Gastrocnemius medialis (tissue), 4 donors: ENCODE results near the gene MAP3K7CL.

Experiments used
- CTCF ChIP-seq, 5 experiments: fragments of 450-650 bp in 3 of 5; fragments of 200-600 bp in 2 of 5; sonication (generic) in 2 of 5; IDR thresholded peaks in 4 of 5; conservative IDR thresholded peaks in 1 of 5; 1 replicate in 4 of 5; 2 replicates in 1 of 5; pipeline ENCODE4 v1.5.1; 2016 to 2019; ENCODE audit warnings: antibody characterized with exemption in 5 of 5, mild to moderate bottlenecking in 3 of 5, moderate library complexity in 3 of 5
- POLR2A ChIP-seq, 2 donors: fragments of 450-650 bp; IDR thresholded peaks; one replicate each; pipeline ENCODE4 v1.6.1; 2017; ENCODE audit warnings: antibody characterized with exemption in 2 of 2, mild to moderate bottlenecking in 2 of 2, moderate library complexity in 2 of 2

DNA sequence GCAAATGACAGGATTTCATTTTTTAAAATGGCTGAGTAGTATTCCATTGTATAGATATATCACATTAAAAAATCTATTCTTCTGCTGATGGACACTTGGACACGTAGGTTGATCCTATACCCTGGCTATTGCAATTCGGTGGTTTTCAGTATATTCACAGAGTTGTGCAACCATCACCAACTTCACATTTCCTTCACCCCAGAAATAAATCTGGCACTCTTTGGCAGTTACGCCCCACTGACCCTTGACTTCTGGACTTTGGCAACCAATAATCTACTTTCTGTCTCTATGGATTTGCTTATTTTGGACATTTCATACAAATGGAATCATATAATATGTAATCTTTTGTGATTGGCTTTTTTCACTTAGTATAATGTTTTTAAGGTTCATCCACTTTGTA, 35.9 kb downstream of the MAP3K7CL start:
- no peak for TF ChIP-seq CTCF (IDR thresholded peaks at IDR 0.05 in 4 of 5, conservative IDR thresholded peaks at IDR 0.05 in 1 of 5)
- no peak for TF ChIP-seq POLR2A (IDR thresholded peaks at IDR 0.05)
